ENCODE data around the gene KCTD15. TPM values are rescaled to one million over a fixed set of nuclear protein-coding genes. Genes with fewer than 3 reads are reported as not detected.

KCTD15 gene, protein sequence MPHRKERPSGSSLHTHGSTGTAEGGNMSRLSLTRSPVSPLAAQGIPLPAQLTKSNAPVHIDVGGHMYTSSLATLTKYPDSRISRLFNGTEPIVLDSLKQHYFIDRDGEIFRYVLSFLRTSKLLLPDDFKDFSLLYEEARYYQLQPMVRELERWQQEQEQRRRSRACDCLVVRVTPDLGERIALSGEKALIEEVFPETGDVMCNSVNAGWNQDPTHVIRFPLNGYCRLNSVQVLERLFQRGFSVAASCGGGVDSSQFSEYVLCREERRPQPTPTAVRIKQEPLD
- 10 to 100 TPM; 20.6 to 34.1 (median 26.2) TPM for polyA plus RNA-seq

DNA sequence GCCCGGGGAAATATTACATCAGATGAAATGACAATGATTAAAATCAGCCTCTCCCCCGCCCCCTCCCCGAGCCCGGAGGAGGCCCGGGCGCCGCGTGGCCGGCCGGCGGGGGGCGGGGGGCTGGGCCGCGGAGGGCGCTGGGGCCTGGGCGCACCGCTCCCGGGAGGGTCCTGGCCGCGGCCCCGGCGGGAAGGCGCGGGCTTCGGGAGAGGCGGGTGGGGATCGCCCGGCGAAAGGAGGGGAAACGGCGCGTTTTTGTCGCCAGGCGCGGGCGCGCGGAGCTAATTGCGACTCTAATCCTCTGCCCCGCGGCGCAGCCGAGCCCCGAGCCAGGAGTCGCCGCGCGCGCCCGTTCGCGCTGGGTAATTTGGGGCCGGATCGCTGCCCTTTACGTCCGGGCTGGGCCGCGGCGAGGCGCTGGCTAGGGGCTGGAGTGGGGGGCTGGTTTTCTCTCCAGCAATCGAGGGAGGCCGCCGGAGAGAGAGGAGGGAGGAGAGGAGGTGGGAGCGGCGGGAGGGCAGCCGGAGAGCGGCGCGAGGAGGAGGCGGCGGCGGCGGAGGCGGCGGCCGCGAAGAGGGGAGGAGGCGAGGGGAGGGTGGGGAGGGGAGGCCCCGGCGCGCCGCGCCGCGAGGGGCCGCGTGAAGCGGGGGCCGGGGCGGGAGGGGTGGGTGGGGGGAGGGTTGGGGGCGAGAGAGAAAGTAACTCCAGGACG is at the start of gene KCTD15:
Gene KCTD15 (plus strand): TSS at position 707 of the 712 bp plus-strand sequence. CDS start 3,585 bp downstream, outside the sequence.
- peak within 1 kb of the TSS; percentile 62 for H3K27ac ChIP-seq (ENCODE audit: low read depth, low read length)
- 0 to 1% (median 0%) methylated on average over 54 to 81 of the region's 92 CpGs for WGBS, 3 donors

- no peak overlapping the region for H3K27ac ChIP-seq (ENCODE audit: low read depth, low read length)
- WGBS, 3 donors: 38 to 53% (median 49%) methylated on average over 4 of the region's 4 CpGs
Measured at GRCh38 chr19:33747273-33747672, 49.4 kb upstream of the KCTD15 start.

DNA sequence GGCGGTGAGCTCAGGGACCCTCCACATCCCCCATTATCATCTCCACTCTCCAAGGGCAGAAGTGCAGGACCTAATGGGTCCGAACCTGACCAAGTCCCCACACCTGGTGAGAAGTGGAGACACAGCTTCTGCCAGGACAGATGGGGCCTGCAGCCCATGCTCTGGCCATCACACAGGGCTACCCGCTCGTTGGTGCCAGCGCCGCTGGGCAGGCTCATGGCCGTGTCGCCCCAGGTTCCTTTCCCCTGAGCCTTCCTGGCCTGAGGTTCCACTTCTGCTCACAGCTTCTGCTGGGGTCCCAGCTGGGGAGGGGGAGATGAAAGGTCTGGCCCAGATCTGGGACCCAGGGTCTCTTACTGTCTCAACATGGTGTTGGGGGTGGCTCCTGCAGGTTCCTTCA is 48.4 kb upstream of the KCTD15 start:
- WGBS, 3 donors: 87 to 91% (median 88%) methylated on average over 8 of the region's 8 CpGs
- no peak overlapping the region for H3K27ac ChIP-seq (ENCODE audit: low read depth, low read length)

GRCh38 chr19:33749016-33749415 is 47.7 kb upstream of the KCTD15 start:
- 42 to 77% (median 49%) methylated on average over 3 of the region's 3 CpGs for WGBS, 3 donors
- no peak overlapping the region for H3K27ac ChIP-seq (ENCODE audit: low read depth, low read length)

GRCh38 chr19:33749619-33750175 is 47.0 kb upstream of the KCTD15 start:
- WGBS, 3 donors: 83 to 91% (median 87%) methylated on average over 12 of the region's 12 CpGs

DNA sequence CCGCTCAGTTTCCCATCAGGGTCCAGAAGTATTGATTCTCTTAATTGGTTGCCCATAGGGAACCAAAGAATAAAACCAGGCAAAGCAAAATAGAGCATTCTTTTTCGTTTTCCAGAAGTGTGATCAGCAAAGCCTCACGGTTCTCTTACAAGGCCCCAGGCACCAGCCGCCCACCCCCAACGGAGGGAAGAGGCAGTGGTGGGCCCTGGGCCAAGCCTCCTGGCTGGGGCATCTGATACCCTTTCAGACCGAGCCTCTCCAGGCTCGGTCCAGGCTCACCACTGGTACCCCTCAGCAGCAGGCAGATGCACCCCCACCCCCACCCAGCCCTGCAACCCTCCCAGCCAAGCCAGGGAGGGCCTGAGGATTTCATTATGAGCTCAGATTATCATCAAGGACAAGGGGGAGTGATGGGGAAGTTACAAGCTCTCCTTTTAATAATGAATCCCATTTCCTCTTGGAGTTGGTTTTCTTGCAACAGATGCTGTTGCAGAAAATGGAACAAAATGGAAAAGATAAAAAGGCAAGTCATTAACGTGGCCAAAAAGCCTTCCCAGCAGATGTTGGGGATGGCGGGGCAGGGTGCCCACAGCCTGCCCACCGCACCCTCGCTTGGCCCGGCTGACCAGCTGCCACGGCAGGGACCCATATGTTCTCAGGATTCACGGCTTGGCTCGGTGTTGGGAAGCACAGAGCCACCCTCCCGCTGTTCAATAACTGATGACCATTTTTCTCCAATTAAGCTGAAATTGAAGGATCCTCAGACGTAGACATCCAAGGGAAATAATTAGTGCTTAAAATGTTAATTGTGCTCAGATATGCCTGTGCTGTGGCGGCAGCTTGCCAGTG is 45.9 kb upstream of the KCTD15 start:
- no peak overlapping the region for H3K27ac ChIP-seq (ENCODE audit: low read depth, low read length)
- 59 to 81% (median 72%) methylated on average over 18 of the region's 18 CpGs for WGBS, 3 donors

More at GRCh38 chr19:33749619-33750175, 47.0 kb upstream of the KCTD15 start:
- H3K27ac ChIP-seq (ENCODE audit: low read depth, low read length): no peak overlapping the region

GRCh38 chr19:33751436-33751770 is 45.3 kb upstream of the KCTD15 start:
- 67 to 76% (median 76%) methylated on average over 5 of the region's 5 CpGs for WGBS, 3 donors

DNA sequence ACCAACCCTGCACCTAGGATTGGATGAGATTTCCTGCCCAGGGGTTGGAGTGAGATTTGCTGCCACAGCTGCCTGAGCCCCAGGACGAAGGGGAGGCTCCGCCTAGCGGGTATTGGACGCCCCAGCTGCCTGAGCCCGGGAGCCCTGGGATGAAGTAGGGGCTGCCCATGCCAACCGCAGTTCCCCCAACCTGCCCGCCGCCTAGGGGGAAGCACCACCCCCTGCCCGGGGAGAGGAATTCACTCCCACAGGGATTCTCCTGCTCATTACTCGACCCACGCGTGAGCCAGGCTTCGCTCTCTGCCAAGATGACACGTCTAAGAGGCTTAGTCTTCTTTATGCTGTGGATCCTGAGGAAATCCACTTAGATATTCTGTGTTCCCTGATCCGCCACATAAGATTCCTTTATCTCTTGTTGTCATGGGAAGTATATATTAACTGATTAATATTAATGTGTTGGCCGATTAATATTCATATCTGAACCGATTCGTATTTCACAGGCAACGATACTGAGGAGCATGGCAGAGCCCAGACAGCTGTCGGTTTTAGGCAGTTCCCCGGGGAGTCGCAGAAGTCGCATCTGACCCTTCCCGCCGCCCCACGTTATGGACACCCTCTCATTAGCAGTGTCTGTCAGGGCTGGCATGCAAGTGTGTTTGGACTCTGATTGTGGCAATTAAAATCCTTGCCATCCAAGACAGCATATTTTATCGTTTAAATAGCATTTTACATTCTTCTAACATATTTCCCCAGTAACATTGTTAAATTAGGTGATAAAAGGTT is 44.5 kb upstream of the KCTD15 start:
- WGBS, 3 donors: 63 to 64% (median 64%) methylated on average over 27 of the region's 27 CpGs
- no peak overlapping the region for H3K27ac ChIP-seq (ENCODE audit: low read depth, low read length)

More at GRCh38 chr19:33751436-33751770, 45.3 kb upstream of the KCTD15 start:
- no peak overlapping the region for H3K27ac ChIP-seq (ENCODE audit: low read depth, low read length)

DNA sequence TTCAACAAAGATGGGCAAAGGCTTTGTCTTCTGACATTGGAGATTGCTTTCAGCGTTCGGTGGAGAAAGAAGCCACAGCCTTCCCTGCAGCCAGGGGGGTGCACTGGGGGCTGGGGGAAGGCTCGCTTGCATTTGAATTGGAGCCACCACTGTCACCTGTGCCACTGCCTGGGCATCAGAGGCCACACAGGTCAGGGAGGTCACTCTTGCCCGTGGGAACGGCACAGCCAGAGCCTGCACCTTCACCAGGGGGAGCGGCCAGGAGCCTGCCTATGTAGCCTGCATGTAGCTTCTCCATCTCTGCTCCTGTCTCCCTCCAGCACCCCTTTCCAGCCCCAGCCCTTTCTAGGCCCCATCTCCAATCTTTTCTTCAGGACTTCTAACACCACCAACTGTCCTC is 43.7 kb upstream of the KCTD15 start:
- 62 to 83% (median 81%) methylated on average over 6 of the region's 6 CpGs for WGBS, 3 donors
- H3K27ac ChIP-seq (ENCODE audit: low read depth, low read length): no peak overlapping the region

DNA sequence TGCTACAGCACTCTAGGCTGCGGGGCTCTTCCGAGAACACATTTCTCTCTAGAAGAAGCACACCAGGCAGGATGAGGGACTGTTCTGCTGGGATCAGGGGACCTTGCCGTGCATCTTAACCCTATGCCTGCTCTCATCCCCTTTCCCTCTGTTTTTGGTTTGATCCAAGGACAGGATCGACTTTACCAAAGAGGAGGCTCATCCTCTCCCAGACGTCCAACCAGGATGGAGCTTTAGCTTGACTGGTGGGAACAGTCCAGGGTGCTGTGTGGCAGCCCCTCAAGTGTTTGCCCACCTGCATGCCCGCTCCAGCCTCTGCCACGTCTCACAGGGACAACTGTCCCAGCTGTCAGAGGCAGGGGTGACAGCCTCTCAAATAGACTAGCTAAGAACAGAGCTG is 42.3 kb upstream of the KCTD15 start:
- no peak overlapping the region for H3K27ac ChIP-seq (ENCODE audit: low read depth, low read length)

DNA sequence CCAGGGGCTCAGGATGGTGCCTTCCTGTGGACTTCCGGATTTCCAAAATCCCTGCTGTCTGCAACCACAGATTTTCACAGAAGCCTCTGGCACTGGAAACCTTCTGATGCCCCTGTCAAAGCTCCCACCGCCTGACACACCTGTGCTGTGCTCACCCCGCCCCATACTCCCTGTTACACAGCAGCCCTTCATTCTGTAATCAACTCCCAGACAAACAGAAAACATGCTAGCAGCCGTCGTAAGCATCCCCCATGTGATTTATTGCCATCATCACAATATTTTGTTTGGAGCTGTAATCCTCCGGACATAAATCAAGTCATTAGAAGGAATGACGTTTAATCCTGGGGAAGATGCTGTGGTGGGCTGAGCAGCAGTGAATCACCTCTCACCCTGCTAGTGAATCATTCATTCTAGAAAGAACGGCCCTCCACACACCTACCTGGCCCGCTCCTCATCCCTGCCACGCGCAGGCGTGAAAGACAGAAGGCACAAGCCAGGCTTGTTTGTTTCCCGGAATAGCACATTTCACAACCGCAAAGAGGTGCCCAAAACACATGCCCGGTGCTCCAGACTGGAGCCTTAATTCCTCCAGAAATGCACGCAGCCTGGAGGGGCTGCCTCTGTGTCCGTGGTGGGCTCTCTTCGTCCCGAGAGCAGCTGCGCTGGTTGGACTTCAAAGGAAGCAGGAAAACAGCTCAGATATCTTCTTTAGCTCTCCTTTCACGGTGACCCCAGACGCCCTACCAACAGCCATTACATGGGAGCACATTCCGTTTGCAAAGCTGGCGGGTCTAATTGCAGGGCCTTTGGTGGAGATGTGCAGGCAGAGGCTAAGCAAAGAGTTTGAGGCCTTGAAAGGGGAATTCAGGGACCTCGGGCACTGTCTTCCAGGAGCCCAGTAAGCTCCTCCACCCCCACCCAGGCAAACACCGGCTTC is 41.3 kb upstream of the KCTD15 start:
- 49 to 55% (median 53%) methylated on average over 26 of the region's 26 CpGs for WGBS, 3 donors
- H3K27ac ChIP-seq (ENCODE audit: low read depth, low read length): no peak overlapping the region

More for the DNA sequence above, 42.3 kb upstream of the KCTD15 start:
- WGBS, 3 donors: 62 to 72% (median 64%) methylated on average over 7 of the region's 7 CpGs

- H3K27ac ChIP-seq (ENCODE audit: low read depth, low read length): no peak overlapping the region
- 79 to 83% (median 83%) methylated on average over 11 of the region's 11 CpGs for WGBS, 3 donors
Measured at GRCh38 chr19:33756177-33756576, 40.5 kb upstream of the KCTD15 start.

- H3K27ac ChIP-seq (ENCODE audit: low read depth, low read length): no peak overlapping the region
- 24 to 36% (median 27%) methylated on average over 12 of the region's 12 CpGs for WGBS, 3 donors
Measured at GRCh38 chr19:33758541-33759013, 38.1 kb upstream of the KCTD15 start.

GRCh38 chr19:33759356-33759755 is 37.3 kb upstream of the KCTD15 start:
- 88 to 97% (median 91%) methylated on average over 7 of the region's 7 CpGs for WGBS, 3 donors
- no peak overlapping the region for H3K27ac ChIP-seq (ENCODE audit: low read depth, low read length)

DNA sequence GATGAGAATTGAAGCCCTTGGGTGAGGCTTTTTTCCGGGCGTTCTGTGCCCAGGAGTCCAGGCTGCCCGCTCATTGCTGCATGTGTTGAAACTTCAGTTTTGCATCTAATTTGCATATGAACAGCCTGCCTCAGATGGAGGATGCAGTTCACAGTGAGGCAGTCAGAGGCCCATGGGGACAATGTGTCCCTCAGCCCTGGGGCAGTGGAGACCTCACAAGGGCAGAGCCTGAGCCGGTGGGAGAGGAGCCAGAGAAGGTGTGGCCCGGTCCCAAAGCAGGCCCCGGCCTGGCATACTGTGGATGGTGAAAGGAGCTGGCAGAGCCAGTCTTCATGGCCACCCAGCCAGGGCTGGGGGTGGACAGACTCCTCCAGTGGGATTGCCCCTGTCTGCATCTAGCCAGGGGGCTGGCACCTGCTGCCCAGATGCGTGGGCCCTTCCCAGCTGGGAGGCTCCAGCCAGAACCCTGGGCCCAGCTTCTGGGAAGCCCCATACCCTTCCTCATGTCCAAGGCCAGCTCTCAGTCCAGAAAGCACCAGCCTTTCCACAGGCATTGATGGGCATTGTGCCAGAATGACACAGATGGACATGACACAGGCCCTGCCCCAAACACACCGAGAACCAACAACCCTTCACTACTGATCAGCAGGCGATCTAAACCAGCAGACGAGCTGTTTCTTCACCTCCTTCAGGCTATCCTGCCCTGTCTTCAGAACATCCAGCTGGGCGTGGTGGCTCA is 32.9 kb upstream of the KCTD15 start:
- no peak overlapping the region for H3K27ac ChIP-seq (ENCODE audit: low read depth, low read length)
- 59 to 78% (median 69%) methylated on average over 11 of the region's 11 CpGs for WGBS, 3 donors

DNA sequence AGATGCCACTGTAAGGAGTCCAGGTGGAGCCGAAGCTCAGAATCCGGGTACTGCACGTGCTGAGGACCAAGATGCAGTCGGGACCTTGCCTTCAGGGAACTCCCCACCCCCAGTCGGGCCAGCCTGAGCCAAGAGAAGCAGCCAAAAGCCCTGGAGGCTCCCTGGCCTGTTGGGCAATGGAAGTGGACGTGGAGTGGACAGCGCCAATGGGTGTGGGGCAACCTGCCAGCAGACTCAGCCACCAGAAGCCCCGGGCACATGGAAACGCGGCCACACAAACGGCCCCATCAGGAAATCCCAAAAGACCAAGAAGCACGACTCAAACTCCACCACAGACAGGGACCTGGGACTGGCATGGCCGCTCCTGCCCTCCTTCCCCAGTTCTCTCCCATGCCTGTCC is 30.0 kb upstream of the KCTD15 start:
- 69 to 72% (median 72%) methylated on average over 13 of the region's 13 CpGs for WGBS, 3 donors
- H3K27ac ChIP-seq (ENCODE audit: low read depth, low read length): no peak overlapping the region

All from adipose tissue (tissue), 3 donors.